Smooth muscle cell (in vitro differentiated cells): ENCODE measurements around the gene RHOV. TPM values are rescaled to one million over a fixed set of nuclear protein-coding genes. Genes with fewer than 3 reads are reported as not detected.

Experiments
- DNase-seq: peaks from one replicate; lab custom pipeline; 2025; ENCODE audit not compliant: unreplicated experiment; lab: John Stamatoyannopoulos, UW
- H2AFZ ChIP-seq: fragments of 200-600 bp; sonication (generic); 2 replicates; pipeline ENCODE4 v1.6.0; 2016; ENCODE audit warnings: antibody characterized with exemption, low read depth, mild to moderate bottlenecking
- H3F3A ChIP-seq: fragments of 200-600 bp; sonication (generic); 2 replicates; pipeline ENCODE4 v1.6.0; 2017; ENCODE audit warnings: antibody characterized with exemption, low read depth
- H3K27ac ChIP-seq: fragments of 200-600 bp; sonication (generic); 2 replicates; pipeline ENCODE4 v1.5.1; 2016; ENCODE audit warnings: low read depth, mild to moderate bottlenecking
- H3K27me3 ChIP-seq: fragments of 200-600 bp; sonication (generic); 2 replicates; pipeline ENCODE4 v1.6.1; 2016; ENCODE audit warnings: low read depth, mild to moderate bottlenecking
- H3K36me3 ChIP-seq: fragments of 200-600 bp; sonication (generic); 2 replicates; pipeline ENCODE4 v1.5.1; 2016; ENCODE audit warnings: low read depth
- H3K4me1 ChIP-seq: fragments of 200-600 bp; sonication (generic); 2 replicates; pipeline ENCODE4 v1.5.1; 2016; ENCODE audit warnings: low read depth
- H3K4me2 ChIP-seq: fragments of 200-600 bp; sonication (generic); 2 replicates; pipeline ENCODE4 v1.6.0; 2016; ENCODE audit warnings: mild to moderate bottlenecking
- H3K4me3 ChIP-seq: fragments of 200-600 bp; sonication (generic); 2 replicates; pipeline ENCODE4 v1.5.1; 2016; ENCODE audit warnings: mild to moderate bottlenecking
- H3K79me2 ChIP-seq: fragments of 200-600 bp; sonication (generic); 2 replicates; pipeline ENCODE4 v1.6.0; 2016; ENCODE audit warnings: low read depth, mild to moderate bottlenecking
- H3K9ac ChIP-seq: fragments of 200-600 bp; sonication (generic); 2 replicates; pipeline ENCODE4 v1.6.0; 2016; ENCODE audit warnings: low read depth
- H3K9me3 ChIP-seq: fragments of 200-600 bp; sonication (generic); replicated peaks from 2 replicates; pipeline ENCODE4 v1.5.1; 2016; ENCODE audit warnings: low read depth
- H4K20me1 ChIP-seq: fragments of 200-600 bp; sonication (generic); 2 replicates; pipeline ENCODE4 v1.6.0; 2016; ENCODE audit warnings: low read depth
- WGBS: methylation state at CpG from one replicate; pipeline ENCODE4 v1.1.7; 2016; ENCODE audit warnings: low lambda C conversion rate; 5-methylcytosine and 5-hydroxymethylcytosine counted together
- polyA plus RNA-seq: library from polyadenylated mRNA; unstranded; fragments of >200 nt; fragmentation: Nextera tagmentation; extraction: Ambion mirVana; gene quantifications from 2 replicates; pipeline ENCODE4 v1.2.1, GENCODE V29; 2016
- small RNA-seq: library from RNA; depleted of rRNA; stranded (forward); fragments of <200 nt; gene quantifications from one replicate; pipeline ENCODE3, GENCODE V24; 2014
- total RNA-seq: library from RNA; depleted of rRNA; stranded (reverse); fragments of >200 nt; gene quantifications from 2 replicates; pipeline ENCODE4 v1.2.3, GENCODE V29; 2014
- TF ChIP-seq, protein P1 (sequence below): fragments of 200-600 bp; sonication (generic); IDR thresholded peaks from 2 replicates; pipeline ENCODE4 v1.5.1; 2017; ENCODE audit warnings: borderline replicate concordance, mild to moderate bottlenecking, antibody characterized with exemption; ENCODE audit not compliant: insufficient read depth, poor library complexity, severe bottlenecking

RHOV gene
- total and polyA plus RNA-seq, 2 experiments from 2014 or later, result 3.0 to 3.3 TPM

DNA sequence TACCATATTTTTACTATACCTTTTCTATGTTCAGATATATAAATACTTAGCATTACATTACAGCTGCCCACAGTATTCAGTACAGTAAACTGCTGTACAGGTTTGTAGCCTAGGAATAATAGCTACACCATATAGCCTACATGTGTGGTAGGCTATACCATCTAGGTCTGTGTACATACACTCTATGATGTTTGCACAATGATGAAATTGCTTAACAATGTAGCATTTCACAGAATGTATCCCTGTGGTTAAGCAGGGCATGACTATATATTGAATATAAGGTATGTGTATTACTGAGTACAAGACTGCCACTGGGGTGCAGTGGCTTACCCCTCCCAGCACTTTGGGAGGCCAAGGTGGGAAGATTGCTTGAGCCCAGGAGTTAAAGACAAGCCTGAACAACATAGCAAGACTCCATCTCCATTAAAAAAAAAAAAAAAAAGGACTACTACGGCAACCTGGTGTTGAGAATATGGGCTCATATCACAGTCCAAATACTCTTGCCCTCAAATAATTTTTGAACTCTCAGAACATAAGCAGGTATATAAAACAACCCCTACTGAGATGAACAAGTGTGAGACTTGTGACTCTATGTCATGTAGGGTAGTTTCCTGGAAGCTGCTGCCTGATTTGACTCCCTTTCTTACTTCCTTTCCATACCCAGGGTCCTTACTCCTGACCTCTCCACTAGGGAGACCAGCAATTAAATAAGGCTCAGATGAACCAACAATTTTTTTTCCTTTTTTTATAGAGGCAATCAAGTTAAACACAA lies 50.3 kb downstream of the RHOV start:
- no peak for DNase-seq
- Histone ChIP-seq H3K4me1 (no peaks in the 10 kb centered on the region), H2AFZ (no peak overlapping the region), H3K4me3 (no peak overlapping the region), H3K9me3 (no peaks in the 10 kb centered on the region), H3K79me2 (no peaks in the 10 kb centered on the region), H3K27me3 (no peaks in the 10 kb centered on the region), H3K36me3 (no peaks in the 10 kb centered on the region), H4K20me1 (no peaks in the 10 kb centered on the region), H3K9ac (no peak overlapping the region), H3K27ac (no peak overlapping the region), H3F3A (no peaks in the 10 kb centered on the region), H3K4me2 (no peak overlapping the region)
- TF ChIP-seq, protein P1, sequence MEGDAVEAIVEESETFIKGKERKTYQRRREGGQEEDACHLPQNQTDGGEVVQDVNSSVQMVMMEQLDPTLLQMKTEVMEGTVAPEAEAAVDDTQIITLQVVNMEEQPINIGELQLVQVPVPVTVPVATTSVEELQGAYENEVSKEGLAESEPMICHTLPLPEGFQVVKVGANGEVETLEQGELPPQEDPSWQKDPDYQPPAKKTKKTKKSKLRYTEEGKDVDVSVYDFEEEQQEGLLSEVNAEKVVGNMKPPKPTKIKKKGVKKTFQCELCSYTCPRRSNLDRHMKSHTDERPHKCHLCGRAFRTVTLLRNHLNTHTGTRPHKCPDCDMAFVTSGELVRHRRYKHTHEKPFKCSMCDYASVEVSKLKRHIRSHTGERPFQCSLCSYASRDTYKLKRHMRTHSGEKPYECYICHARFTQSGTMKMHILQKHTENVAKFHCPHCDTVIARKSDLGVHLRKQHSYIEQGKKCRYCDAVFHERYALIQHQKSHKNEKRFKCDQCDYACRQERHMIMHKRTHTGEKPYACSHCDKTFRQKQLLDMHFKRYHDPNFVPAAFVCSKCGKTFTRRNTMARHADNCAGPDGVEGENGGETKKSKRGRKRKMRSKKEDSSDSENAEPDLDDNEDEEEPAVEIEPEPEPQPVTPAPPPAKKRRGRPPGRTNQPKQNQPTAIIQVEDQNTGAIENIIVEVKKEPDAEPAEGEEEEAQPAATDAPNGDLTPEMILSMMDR, result no peak
- WGBS, result 100% methylated on average over 1 of the region's 1 CpG

Small RNA genes lying within 50 kb of the gene (small RNA-seq; reads per million reads assigned to genes)
- gene AC025166.1, result not detected

Other genes starting within 250 kb of the RHOV start
- 9.2 and 9.7 TPM in 2 replicates for gene RAD51, start 179.1 kb downstream of the RHOV start, total RNA-seq
- gene RAD51, start 179.1 kb downstream of the RHOV start, polyA plus RNA-seq, result 10.7 and 15.2 TPM in 2 replicates
- gene RMDN3, start 119.0 kb downstream of the RHOV start, total RNA-seq, result 11.0 and 12.8 TPM in 2 replicates
- 20.0 and 25.1 TPM in 2 replicates for gene RMDN3, start 119.0 kb downstream of the RHOV start, polyA plus RNA-seq
- 9.1 and 12.4 TPM in 2 replicates for gene GCHFR, start 110.2 kb downstream of the RHOV start, total RNA-seq
- gene GCHFR, start 110.2 kb downstream of the RHOV start, polyA plus RNA-seq, result 8.9 and 19.0 TPM in 2 replicates
- gene C15orf62, start 104.3 kb downstream of the RHOV start, total RNA-seq, result 0.09 and 0.63 TPM in 2 replicates
- gene C15orf62, start 104.3 kb downstream of the RHOV start, polyA plus RNA-seq, result 0.35 and 0.74 TPM in 2 replicates
- gene ZFYVE19, start 67.1 kb downstream of the RHOV start, total RNA-seq, result 16.5 and 18.1 TPM in 2 replicates
- 30.1 and 31.9 TPM in 2 replicates for gene ZFYVE19, start 67.1 kb downstream of the RHOV start, polyA plus RNA-seq
- 23.7 and 25.0 TPM in 2 replicates for gene DNAJC17, start 66.8 kb downstream of the RHOV start, total RNA-seq
- gene DNAJC17, start 66.8 kb downstream of the RHOV start, polyA plus RNA-seq, result 33.6 and 35.3 TPM in 2 replicates
- not detected in 2 replicates for gene PPP1R14D, start 45.5 kb downstream of the RHOV start, total RNA-seq
- not detected in 2 replicates for gene PPP1R14D, start 45.5 kb downstream of the RHOV start, polyA plus RNA-seq
- 47.0 and 76.5 TPM in 2 replicates for gene SPINT1, start 30.2 kb downstream of the RHOV start, total RNA-seq
- 50.2 and 140 TPM in 2 replicates for gene SPINT1, start 30.2 kb downstream of the RHOV start, polyA plus RNA-seq
- 14.2 and 15.4 TPM in 2 replicates for gene VPS18, start 20.2 kb upstream of the RHOV start, total RNA-seq
- gene VPS18, start 20.2 kb upstream of the RHOV start, polyA plus RNA-seq, result 17.2 and 24.4 TPM in 2 replicates
- 0.04 TPM in 1 of 2 replicates, not detected in the other for gene DLL4, start 55.1 kb upstream of the RHOV start, total RNA-seq
- 0.37 TPM in 1 of 2 replicates, not detected in the other for gene DLL4, start 55.1 kb upstream of the RHOV start, polyA plus RNA-seq
- 25.2 and 29.6 TPM in 2 replicates for gene CHAC1, start 79.2 kb upstream of the RHOV start, total RNA-seq
- gene CHAC1, start 79.2 kb upstream of the RHOV start, polyA plus RNA-seq, result 31.5 and 33.6 TPM in 2 replicates
- 8.3 and 21.7 TPM in 2 replicates for gene INO80, start 242.0 kb upstream of the RHOV start, total RNA-seq
- 3.1 and 4.4 TPM in 2 replicates for gene INO80, start 242.0 kb upstream of the RHOV start, polyA plus RNA-seq